Astrocyte (in vitro differentiated cells and primary cell): ENCODE results near the gene CNKSR2. TPM values are rescaled to one million over a fixed set of nuclear protein-coding genes. Genes with fewer than 3 reads are reported as not detected.
"Not testable (repeated sequence)": the region's sequence is repeated elsewhere in the genome, so short reads cannot be mapped to it uniquely, and the experiment has no call there.

Experiments
- DNase-seq: peaks from one replicate; pipeline ENCODE4 v3.0.0-alpha.2; 2010; ENCODE audit warnings: low read depth
- FAIRE-seq: peaks from 2 replicates; lab custom pipeline; 2011; peaks lifted over from hg19 to GRCh38; lab: Jason Lieb, UNC
- H2AFZ ChIP-seq: 2 replicates; pipeline ENCODE4 v1.6.0; 2012; ENCODE audit warnings: low read depth, low read length, inconsistent platforms
- H3K27ac ChIP-seq: 2 replicates; pipeline ENCODE4 v1.5.1; 2011; ENCODE audit warnings: low read depth, low read length, inconsistent platforms
- H3K27me3 ChIP-seq: 2 replicates; pipeline ENCODE4 v1.6.0; 2011; ENCODE audit warnings: low read length, inconsistent platforms; ENCODE audit not compliant: insufficient read depth
- H3K36me3 ChIP-seq: 2 replicates; pipeline ENCODE4 v1.5.1; 2011; ENCODE audit warnings: low read length, inconsistent platforms; ENCODE audit not compliant: insufficient read depth
- H3K4me1 ChIP-seq: 2 replicates; pipeline ENCODE4 v1.5.1; 2011; ENCODE audit warnings: low read length, inconsistent platforms; ENCODE audit not compliant: insufficient read depth
- H3K4me2 ChIP-seq: 2 replicates; pipeline ENCODE4 v1.6.0; 2012; ENCODE audit warnings: low read length, inconsistent platforms
- H3K4me3 ChIP-seq: 2 replicates; pipeline ENCODE4 v1.5.1; 2011; ENCODE audit warnings: low read depth, mild to moderate bottlenecking, low read length, inconsistent platforms; ENCODE audit not compliant: insufficient read depth
- H3K79me2 ChIP-seq: 2 replicates; pipeline ENCODE4 v1.6.0; 2012; ENCODE audit warnings: mild to moderate bottlenecking, low read length, inconsistent platforms; ENCODE audit not compliant: insufficient read depth
- H3K9ac ChIP-seq: 2 replicates; pipeline ENCODE4 v1.6.0; 2012; ENCODE audit warnings: mild to moderate bottlenecking, low read length, inconsistent platforms
- H3K9me3 ChIP-seq: 2 replicates; pipeline ENCODE4 v1.5.1; 2012; ENCODE audit warnings: low read depth, mild to moderate bottlenecking, low read length, inconsistent platforms; ENCODE audit not compliant: insufficient read depth
- H4K20me1 ChIP-seq: 2 replicates; pipeline ENCODE4 v1.6.0; 2012; ENCODE audit warnings: low read length, inconsistent platforms; ENCODE audit not compliant: insufficient read depth
- H3K27ac Mint-ChIP-seq: one replicate; pipeline ENCODE4 v1.8.0; 2021; ENCODE audit warnings: mild to moderate bottlenecking, mixed read lengths; ENCODE audit not compliant: unreplicated experiment
- H3K27me3 Mint-ChIP-seq: one replicate; pipeline ENCODE4 v1.8.0; 2021; ENCODE audit warnings: low read depth, mixed read lengths; ENCODE audit not compliant: unreplicated experiment
- H3K36me3 Mint-ChIP-seq: one replicate; pipeline ENCODE4 v1.8.0; 2021; ENCODE audit warnings: low read depth, mixed read lengths; ENCODE audit not compliant: unreplicated experiment
- H3K4me1 Mint-ChIP-seq: one replicate; pipeline ENCODE4 v1.8.0; 2021; ENCODE audit warnings: low read depth, mixed read lengths; ENCODE audit not compliant: unreplicated experiment
- H3K4me3 Mint-ChIP-seq: one replicate; pipeline ENCODE4 v1.8.0; 2021; ENCODE audit warnings: mild to moderate bottlenecking, moderate library complexity, mixed read lengths; ENCODE audit not compliant: unreplicated experiment
- H3K9me3 Mint-ChIP-seq: one replicate; pipeline ENCODE4 v1.8.0; 2021; ENCODE audit warnings: mild to moderate bottlenecking, mixed read lengths; ENCODE audit not compliant: unreplicated experiment
- EZH2 ChIP-seq: IDR thresholded peaks from 2 replicates; pipeline ENCODE4 v1.6.1; 2012; ENCODE audit warnings: mild to moderate bottlenecking, low read length, inconsistent platforms; ENCODE audit not compliant: insufficient read depth
- total RNA-seq: library from RNA; stranded (reverse); gene quantifications from 2 replicates; pipeline ENCODE4 v1.2.1, GENCODE V29; 2021
- TF ChIP-seq, protein P1 (sequence below): IDR thresholded peaks from 2 replicates; pipeline ENCODE4 v1.5.1; 2011; ENCODE audit warnings: low read depth, mild to moderate bottlenecking, inconsistent platforms, low read length, moderate library complexity; ENCODE audit not compliant: insufficient read depth

Gene CNKSR2
- total RNA-seq, 1 donor from 2014 or later = 4.1 TPM

DNA sequence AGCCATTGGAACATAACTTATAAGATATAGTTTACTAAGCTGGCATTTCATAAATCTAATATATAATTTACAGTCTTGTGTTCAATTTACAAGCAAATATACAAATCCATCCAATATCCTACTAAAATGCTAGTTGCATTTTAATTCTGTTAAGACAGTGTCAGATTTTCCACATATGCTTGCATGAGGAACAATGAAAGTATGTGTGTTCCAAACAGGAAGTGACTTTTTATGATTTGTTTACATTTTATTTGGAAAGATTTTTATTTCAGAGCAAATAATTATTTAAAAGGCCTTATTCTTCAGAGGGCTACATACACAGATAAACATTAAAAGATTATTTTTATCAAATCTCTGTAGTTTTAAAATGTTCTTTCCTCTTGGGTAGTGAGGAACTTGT lies 153.9 kb downstream of the CNKSR2 start:
- Histone ChIP-seq H3K4me1 (no peaks in the 10 kb centered on the region), H3K4me2 (no peak overlapping the region), H3K9me3 (no peaks in the 10 kb centered on the region), H3K36me3 (no peaks in the 10 kb centered on the region), H3K27ac (no peak overlapping the region), H3K79me2 (no peaks in the 10 kb centered on the region), H4K20me1 (no peaks in the 10 kb centered on the region), H3K27me3 (no peaks in the 10 kb centered on the region), H2AFZ (no peak overlapping the region), H3K4me3 (no peak overlapping the region), H3K9ac (no peak overlapping the region)
- H3K36me3 Mint-ChIP-seq = no peaks in the 10 kb centered on the region
- DNase-seq (no peak), FAIRE-seq (no peak)
- no peak for TF ChIP-seq EZH2
- TF ChIP-seq, protein P1, sequence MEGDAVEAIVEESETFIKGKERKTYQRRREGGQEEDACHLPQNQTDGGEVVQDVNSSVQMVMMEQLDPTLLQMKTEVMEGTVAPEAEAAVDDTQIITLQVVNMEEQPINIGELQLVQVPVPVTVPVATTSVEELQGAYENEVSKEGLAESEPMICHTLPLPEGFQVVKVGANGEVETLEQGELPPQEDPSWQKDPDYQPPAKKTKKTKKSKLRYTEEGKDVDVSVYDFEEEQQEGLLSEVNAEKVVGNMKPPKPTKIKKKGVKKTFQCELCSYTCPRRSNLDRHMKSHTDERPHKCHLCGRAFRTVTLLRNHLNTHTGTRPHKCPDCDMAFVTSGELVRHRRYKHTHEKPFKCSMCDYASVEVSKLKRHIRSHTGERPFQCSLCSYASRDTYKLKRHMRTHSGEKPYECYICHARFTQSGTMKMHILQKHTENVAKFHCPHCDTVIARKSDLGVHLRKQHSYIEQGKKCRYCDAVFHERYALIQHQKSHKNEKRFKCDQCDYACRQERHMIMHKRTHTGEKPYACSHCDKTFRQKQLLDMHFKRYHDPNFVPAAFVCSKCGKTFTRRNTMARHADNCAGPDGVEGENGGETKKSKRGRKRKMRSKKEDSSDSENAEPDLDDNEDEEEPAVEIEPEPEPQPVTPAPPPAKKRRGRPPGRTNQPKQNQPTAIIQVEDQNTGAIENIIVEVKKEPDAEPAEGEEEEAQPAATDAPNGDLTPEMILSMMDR = no peak
- H3K4me1 Mint-ChIP-seq = no peaks in the 10 kb centered on the region
- no peak overlapping the region for H3K4me3 Mint-ChIP-seq
- H3K27me3 Mint-ChIP-seq = no peaks in the 10 kb centered on the region
- no peak overlapping the region for H3K27ac Mint-ChIP-seq
- no peaks in the 10 kb centered on the region for H3K9me3 Mint-ChIP-seq

DNA sequence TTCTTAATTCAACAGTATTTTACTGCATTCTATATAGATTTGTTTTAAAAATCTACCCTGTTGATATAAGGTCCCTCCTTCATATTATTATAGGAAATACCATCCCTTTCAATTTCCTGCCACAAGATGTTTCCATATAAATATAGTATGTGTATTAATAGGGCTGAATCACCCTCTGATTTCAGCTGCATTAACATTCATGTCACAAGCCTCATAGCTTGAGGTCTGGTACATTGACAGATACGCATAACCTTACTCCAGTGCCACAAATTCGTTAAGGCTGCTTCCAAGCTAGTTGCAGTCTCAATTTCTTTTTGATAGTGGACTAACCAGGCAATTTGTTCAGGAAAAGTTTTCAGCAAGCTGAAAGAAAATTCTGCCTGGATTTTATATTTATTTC lies 155.6 kb downstream of the CNKSR2 start:
- H3K36me3 ChIP-seq = no peaks in the 10 kb centered on the region
- TF ChIP-seq EZH2 = no peak
- TF ChIP-seq, protein P1 = no peak
- no peak overlapping the region for H3K4me3 ChIP-seq
- H3K4me3 Mint-ChIP-seq = no peak overlapping the region
- no peaks in the 10 kb centered on the region for H3K27me3 ChIP-seq
- peak; percentile 16 for DNase-seq
- H3K4me2 ChIP-seq = peak overlapping the region; percentile 44
- no peaks in the 10 kb centered on the region for H3K4me1 ChIP-seq
- no peaks in the 10 kb centered on the region for H3K4me1 Mint-ChIP-seq
- no peaks in the 10 kb centered on the region for H4K20me1 ChIP-seq
- no peaks in the 10 kb centered on the region for H3K36me3 Mint-ChIP-seq
- no peaks in the 10 kb centered on the region for H3K79me2 ChIP-seq
- no peak for FAIRE-seq
- H3K27ac Mint-ChIP-seq = no peak overlapping the region
- H3K9me3 Mint-ChIP-seq = no peaks in the 10 kb centered on the region
- H3K9me3 ChIP-seq = no peaks in the 10 kb centered on the region
- no peaks in the 10 kb centered on the region for H3K27me3 Mint-ChIP-seq
- H3K9ac ChIP-seq = no peak overlapping the region
- H3K27ac ChIP-seq = no peak overlapping the region
- no peak overlapping the region for H2AFZ ChIP-seq

DNA sequence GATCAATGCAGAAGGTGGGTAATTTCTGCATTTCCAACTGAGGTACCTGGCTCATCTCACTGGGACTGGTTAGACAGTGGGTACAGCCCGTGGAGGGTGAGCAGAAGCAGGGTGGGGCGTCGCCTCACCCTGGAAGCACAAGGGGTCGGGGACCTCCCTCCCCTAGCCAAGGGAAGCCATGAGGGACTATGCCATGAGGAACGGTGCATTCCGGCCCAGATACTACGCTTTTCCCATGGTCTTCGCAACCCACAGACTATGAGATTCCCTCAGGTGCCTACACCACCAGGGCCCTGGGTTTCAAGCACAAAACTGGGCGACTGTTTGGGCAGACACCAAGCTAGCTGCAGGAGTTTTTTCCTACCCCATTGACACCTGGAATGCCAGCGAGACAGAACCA lies 170.4 kb downstream of the CNKSR2 start:
- not testable (repeated sequence) for H3K9ac ChIP-seq, H3K4me1 ChIP-seq, H3K4me3 Mint-ChIP-seq, H3K9me3 ChIP-seq, FAIRE-seq, H3K27ac ChIP-seq, H2AFZ ChIP-seq, H3K79me2 ChIP-seq, DNase-seq, H3K4me3 ChIP-seq, H3K27me3 ChIP-seq, H3K27ac Mint-ChIP-seq, H3K4me1 Mint-ChIP-seq, H3K4me2 ChIP-seq, H3K9me3 Mint-ChIP-seq, H3K36me3 ChIP-seq, H3K27me3 Mint-ChIP-seq, H4K20me1 ChIP-seq, H3K36me3 Mint-ChIP-seq
